GM18520 (cell line): ENCODE results near the gene KLK15.
"Not testable (repeated sequence)": the region's sequence is repeated elsewhere in the genome, so short reads cannot be mapped to it uniquely, and the experiment has no call there.

Experiments used
- ATAC-seq: cut with Tn5 transposase; IDR thresholded peaks from one replicate; pipeline ENCODE4 v1.9.1; 2021; ENCODE audit not compliant: unreplicated experiment

Gene KLK15

GRCh38 chr19:50821248-50821612, 12.1 kb downstream of the KLK15 start:
- ATAC-seq: no peak

GRCh38 chr19:50820549-50821247, 12.7 kb downstream of the KLK15 start:
- no peak for ATAC-seq

GRCh38 chr19:50820086-50820485, 13.3 kb downstream of the KLK15 start:
- ATAC-seq: no peak

GRCh38 chr19:50819636-50820035, 13.7 kb downstream of the KLK15 start:
- no peak for ATAC-seq

GRCh38 chr19:50818859-50819472, 14.4 kb downstream of the KLK15 start:
- ATAC-seq: no peak

- ATAC-seq: peak; percentile 44
Observed at GRCh38 chr19:50817941-50818858, 15.2 kb downstream of the KLK15 start.

GRCh38 chr19:50815439-50815838, 17.9 kb downstream of the KLK15 start:
- no peak for ATAC-seq

GRCh38 chr19:50814883-50815282, 18.5 kb downstream of the KLK15 start:
- no peak for ATAC-seq

GRCh38 chr19:50812474-50812873, 20.9 kb downstream of the KLK15 start:
- ATAC-seq: no peak

- not testable (repeated sequence) for ATAC-seq
Observed at GRCh38 chr19:50811622-50812238, 21.6 kb downstream of the KLK15 start.

- no peak for ATAC-seq
Observed at GRCh38 chr19:50808856-50809255, 24.5 kb downstream of the KLK15 start.

- peak; percentile 93 for ATAC-seq
Observed at GRCh38 chr19:50804420-50805272, 28.7 kb downstream of the KLK15 start.

- no peak for ATAC-seq
Observed at GRCh38 chr19:50803633-50804419, 29.5 kb downstream of the KLK15 start.

GRCh38 chr19:50801107-50801506, 32.3 kb downstream of the KLK15 start:
- no peak for ATAC-seq

GRCh38 chr19:50799547-50799851, 33.9 kb downstream of the KLK15 start:
- no peak for ATAC-seq

GRCh38 chr19:50798659-50799546, 34.5 kb downstream of the KLK15 start:
- no peak for ATAC-seq

- no peak for ATAC-seq
Observed at GRCh38 chr19:50797781-50798658, 35.4 kb downstream of the KLK15 start.

GRCh38 chr19:50797429-50797780, 36.0 kb downstream of the KLK15 start:
- ATAC-seq: no peak
